GM19099 (cell line): ENCODE measurements around the gene PLP2.

Source experiments
- POLR2A ChIP-seq: IDR thresholded peaks from 3 replicates; pipeline ENCODE4 v1.6.1; 2011; ENCODE audit warnings: low read depth; ENCODE audit not compliant: insufficient read length; ENCODE audit errors: extremely low read depth

Gene PLP2

GRCh38 chrX:49221868-49222267, 50.2 kb downstream of the PLP2 start:
- no peak for TF ChIP-seq POLR2A
